ENCODE results near the gene RABL2B. TPM values are rescaled to one million over a fixed set of nuclear protein-coding genes. Genes with fewer than 3 reads are reported as not detected.

Gene RABL2B
- total RNA-seq, 1 experiment from 2014 or later: 22.3 TPM

DNA sequence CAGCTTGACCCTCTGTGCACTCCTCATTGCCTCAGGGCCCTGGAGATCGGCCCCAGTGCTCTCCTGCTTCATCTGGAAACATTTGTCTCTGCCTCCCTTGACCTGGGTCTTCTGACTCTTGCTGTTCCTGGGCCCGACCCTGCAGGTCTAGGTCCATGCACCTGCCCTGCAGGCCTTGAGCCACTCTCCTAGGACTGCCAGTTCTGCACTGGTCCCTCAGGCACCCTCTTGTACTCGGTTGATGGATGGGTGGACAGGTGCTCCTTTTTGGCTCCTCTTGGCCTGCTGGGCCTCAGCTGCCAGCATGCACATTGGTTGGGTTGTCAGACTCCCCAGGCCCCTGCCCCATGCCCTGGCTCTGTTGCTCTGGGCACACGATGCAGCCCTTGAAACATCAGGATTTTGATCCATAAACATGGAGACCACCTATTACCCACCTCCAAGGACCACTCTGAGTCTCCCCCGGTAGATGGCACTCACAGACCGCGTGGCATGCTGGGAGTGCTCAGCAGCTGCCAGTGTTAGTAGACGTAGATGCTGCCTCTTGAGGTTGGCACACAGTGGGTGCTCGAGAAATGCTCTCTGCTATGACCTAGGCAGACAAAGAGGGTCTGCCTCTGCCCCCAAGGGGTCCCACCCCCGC is 65.6 kb downstream of the RABL2B start:
- H3K27me3 Mint-ChIP-seq (ENCODE audit: insufficient read depth, unreplicated experiment): no peaks in the 10 kb centered on the region

More for the DNA sequence above, 65.6 kb downstream of the RABL2B start:
- Histone ChIP-seq H3K4me3 (ENCODE audit: low read depth, low read length) (no peak overlapping the region), H3K36me3 (ENCODE audit: control insufficient read depth, insufficient read depth, low read length) (no peaks in the 10 kb centered on the region), H3K4me1 (no peaks in the 10 kb centered on the region), H3K9me3 (no peaks in the 10 kb centered on the region), H3K27me3 (replicated peaks; ENCODE audit: control insufficient read depth, insufficient read depth, low read length) (no peaks in the 10 kb centered on the region)
- Mint-ChIP-seq H3K27ac (ENCODE audit: unreplicated experiment) (no peak overlapping the region), H3K36me3 (ENCODE audit: insufficient read depth, unreplicated experiment) (no peaks in the 10 kb centered on the region), H3K9me3 (ENCODE audit: unreplicated experiment) (no peaks in the 10 kb centered on the region), H3K4me3 (ENCODE audit: unreplicated experiment) (no peak overlapping the region), H3K4me1 (ENCODE audit: low read depth, unreplicated experiment) (no peaks in the 10 kb centered on the region)
- CTCF ChIA-PET: no interaction called here
- DNase-seq: no peak
- intact Hi-C loops (cut with micrococcal nuclease; ENCODE audit: unreplicated experiment): no loop called here
- no peak for TF ChIP-seq CTCF (IDR thresholded peaks at IDR 0.05; ENCODE audit: insufficient read depth in 1 of 2, low read depth in 1 of 2, low read length in 1 of 2, severe bottlenecking in 1 of 2, unreplicated experiment in 1 of 2)
- POLR2A ChIA-PET: no interaction called here
- no TSS peak for BruUV-seq (replicated peaks)

Other genes with a start within 250 kb of the RABL2B start
- 1.1 and 2.0 TPM in 2 replicates for gene KLHDC7B, start 237.7 kb downstream of the RABL2B start, total RNA-seq (2022)
- not detected in 2 replicates for gene SYCE3, start 220.7 kb downstream of the RABL2B start, total RNA-seq (2022)
- 19.8 and 24.6 TPM in 2 replicates for gene CPT1B, start 205.2 kb downstream of the RABL2B start, total RNA-seq (2022)
- gene CHKB, start 200.8 kb downstream of the RABL2B start, total RNA-seq (2022): 43.3 and 45.4 TPM in 2 replicates
- gene MAPK8IP2, start 182.8 kb downstream of the RABL2B start, total RNA-seq (2022): 3.2 and 3.9 TPM in 2 replicates
- 11.5 TPM in 2 replicates for gene ARSA, start 155.5 kb downstream of the RABL2B start, total RNA-seq (2022)
- 4.3 and 4.5 TPM in 2 replicates for gene SHANK3, start 110.8 kb downstream of the RABL2B start, total RNA-seq (2022)
- not detected in 2 replicates for gene ACR, start 45.4 kb downstream of the RABL2B start, total RNA-seq (2022)